Measurements from ENCODE around the gene DCLK2.

- TF ChIP-seq POLR2A (IDR thresholded peaks at IDR 0.05; ENCODE audit: low read length): no peak
- TF ChIP-seq GATA1 (IDR thresholded peaks at IDR 0.05; ENCODE audit: low read depth, low read length): no peak
These were observed 126.8 kb downstream of the DCLK2 start for GRCh38 chr4:150205016-150205415.

All from erythroblast (primary cell).